A673 (cell line): ENCODE data around the gene LRP1B. TPM values are rescaled to one million over a fixed set of nuclear protein-coding genes. Genes with fewer than 3 reads are reported as not detected.

Experiments used
- BruUV-seq: library from RNA; stranded (reverse); fragments of 400-500 nt; replicated peaks from 2 replicates; lab custom pipeline; 2021; lab: Mats Ljungman, UMichigan
- CTCF ChIA-PET: fragments of 300-600 bp; sonication (Branson Sonifier 250); formaldehyde crosslinking; loops from one replicate; lab custom pipeline; 2022; ENCODE audit warnings: antibody characterized with exemption; lab: Charles Lee
- POLR2A ChIA-PET: fragments of 300-600 bp; sonication (Branson Sonifier 250); formaldehyde crosslinking; loops from one replicate; lab custom pipeline; 2022; ENCODE audit warnings: antibody characterized with exemption; ENCODE audit not compliant: low non-redundant PET; lab: Charles Lee
- DNase-seq: peaks from one replicate; pipeline ENCODE4 v3.0.0-alpha.2; 2015; ENCODE audit warnings: low spot score
- H3K27ac ChIP-seq: fragments of 200-600 bp; sonication (generic); 2 replicates; pipeline ENCODE4 v1.5.1; 2016; ENCODE audit warnings: mixed run types, low read depth, mild to moderate bottlenecking, mixed read lengths, antibody characterized with exemption, low read length; ENCODE audit not compliant: poor library complexity, severe bottlenecking
- H3K27me3 ChIP-seq: fragments of 200-600 bp; sonication (generic); replicated peaks from 2 replicates; pipeline ENCODE4 v1.6.1; 2017; ENCODE audit warnings: mixed run types, low read depth, mild to moderate bottlenecking, mixed read lengths, antibody characterized with exemption, low read length; ENCODE audit not compliant: insufficient read depth, poor library complexity
- H3K36me3 ChIP-seq: fragments of 200-600 bp; sonication (generic); 2 replicates; pipeline ENCODE4 v1.6.1; 2016; ENCODE audit warnings: mixed run types, mild to moderate bottlenecking, mixed read lengths, antibody characterized with exemption, low read length; ENCODE audit not compliant: insufficient read depth, poor library complexity, severe bottlenecking
- H3K4me1 ChIP-seq: fragments of 200-600 bp; sonication (generic); 2 replicates; pipeline ENCODE4 v1.6.1; 2017; ENCODE audit warnings: mixed run types, mild to moderate bottlenecking, mixed read lengths, antibody characterized with exemption, low read length; ENCODE audit not compliant: insufficient read depth, poor library complexity, severe bottlenecking
- H3K4me3 ChIP-seq: fragments of 200-600 bp; sonication (generic); 2 replicates; pipeline ENCODE4 v1.5.1; 2016; ENCODE audit warnings: low read depth, mixed run types, mild to moderate bottlenecking, mixed read lengths, low read length; ENCODE audit not compliant: poor library complexity, severe bottlenecking
- H3K9me3 ChIP-seq: fragments of 200-600 bp; sonication (generic); 2 replicates; pipeline ENCODE4 v1.6.1; 2016; ENCODE audit warnings: mixed run types, low read depth, mild to moderate bottlenecking, mixed read lengths, antibody characterized with exemption, low read length; ENCODE audit not compliant: poor library complexity, severe bottlenecking
- EZH2 ChIP-seq: fragments of 200-600 bp; sonication (generic); IDR thresholded peaks from 2 replicates; pipeline ENCODE4 v1.6.1; 2017; ENCODE audit warnings: borderline replicate concordance, low read depth, mild to moderate bottlenecking, mixed read lengths, antibody characterized with exemption, low read length; ENCODE audit not compliant: poor library complexity, severe bottlenecking
- intact Hi-C: fragments of 100-400 bp; cut with micrococcal nuclease; formaldehyde crosslinking; loops from one replicate; pipeline ENCODE4 v1.10.0; 2022; ENCODE audit not compliant: unreplicated experiment
- total RNA-seq: library from RNA; stranded (reverse); gene quantifications from 2 replicates; pipeline ENCODE4 v1.2.3, GENCODE V29; 2021
- TF ChIP-seq, protein P1 (sequence below): fragments of 300-800, 200-600 bp; sonication (generic); conservative IDR thresholded peaks from 2 replicates; pipeline ENCODE4 v1.5.1; 2017; ENCODE audit warnings: low read depth, mild to moderate bottlenecking, antibody characterized with exemption, low read length, moderate library complexity, mixed read lengths

LRP1B gene
- total RNA-seq, 1 experiment from 2014 or later = 9.9 TPM

DNA sequence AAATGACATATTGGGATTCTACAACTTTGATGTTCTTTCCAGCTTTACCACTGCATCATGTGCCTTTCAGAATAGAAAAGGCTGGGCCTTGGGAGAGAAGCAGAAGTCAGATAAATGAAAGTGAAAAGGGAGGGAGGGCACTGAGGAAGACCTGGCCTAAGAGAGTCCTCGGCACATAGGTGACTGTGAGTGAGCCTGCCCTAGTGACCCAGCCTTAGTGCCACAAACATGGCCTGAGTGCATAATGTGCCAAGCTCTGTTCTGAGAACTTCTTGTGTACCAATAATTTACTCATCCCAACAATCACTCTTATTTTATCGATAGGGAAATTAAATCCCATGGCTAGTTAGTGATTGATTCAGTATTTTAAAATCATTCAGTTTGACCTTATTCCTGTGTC lies 436.6 kb downstream of the LRP1B start:
- DNase-seq = no peak
- intact Hi-C loops = no loop called here
- peaks cover 6% of the 10 kb centered on the region for H3K4me1 ChIP-seq
- TF ChIP-seq, protein P1, sequence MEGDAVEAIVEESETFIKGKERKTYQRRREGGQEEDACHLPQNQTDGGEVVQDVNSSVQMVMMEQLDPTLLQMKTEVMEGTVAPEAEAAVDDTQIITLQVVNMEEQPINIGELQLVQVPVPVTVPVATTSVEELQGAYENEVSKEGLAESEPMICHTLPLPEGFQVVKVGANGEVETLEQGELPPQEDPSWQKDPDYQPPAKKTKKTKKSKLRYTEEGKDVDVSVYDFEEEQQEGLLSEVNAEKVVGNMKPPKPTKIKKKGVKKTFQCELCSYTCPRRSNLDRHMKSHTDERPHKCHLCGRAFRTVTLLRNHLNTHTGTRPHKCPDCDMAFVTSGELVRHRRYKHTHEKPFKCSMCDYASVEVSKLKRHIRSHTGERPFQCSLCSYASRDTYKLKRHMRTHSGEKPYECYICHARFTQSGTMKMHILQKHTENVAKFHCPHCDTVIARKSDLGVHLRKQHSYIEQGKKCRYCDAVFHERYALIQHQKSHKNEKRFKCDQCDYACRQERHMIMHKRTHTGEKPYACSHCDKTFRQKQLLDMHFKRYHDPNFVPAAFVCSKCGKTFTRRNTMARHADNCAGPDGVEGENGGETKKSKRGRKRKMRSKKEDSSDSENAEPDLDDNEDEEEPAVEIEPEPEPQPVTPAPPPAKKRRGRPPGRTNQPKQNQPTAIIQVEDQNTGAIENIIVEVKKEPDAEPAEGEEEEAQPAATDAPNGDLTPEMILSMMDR = no peak
- TF ChIP-seq EZH2 = no peak
- CTCF ChIA-PET = no interaction called here
- no peaks in the 10 kb centered on the region for H3K27me3 ChIP-seq
- POLR2A ChIA-PET = no interaction called here
- no peaks in the 10 kb centered on the region for H3K9me3 ChIP-seq
- BruUV-seq = no TSS peak
- H3K36me3 ChIP-seq = no peaks in the 10 kb centered on the region
- H3K4me3 ChIP-seq = no peak overlapping the region
- no peak overlapping the region for H3K27ac ChIP-seq

DNA sequence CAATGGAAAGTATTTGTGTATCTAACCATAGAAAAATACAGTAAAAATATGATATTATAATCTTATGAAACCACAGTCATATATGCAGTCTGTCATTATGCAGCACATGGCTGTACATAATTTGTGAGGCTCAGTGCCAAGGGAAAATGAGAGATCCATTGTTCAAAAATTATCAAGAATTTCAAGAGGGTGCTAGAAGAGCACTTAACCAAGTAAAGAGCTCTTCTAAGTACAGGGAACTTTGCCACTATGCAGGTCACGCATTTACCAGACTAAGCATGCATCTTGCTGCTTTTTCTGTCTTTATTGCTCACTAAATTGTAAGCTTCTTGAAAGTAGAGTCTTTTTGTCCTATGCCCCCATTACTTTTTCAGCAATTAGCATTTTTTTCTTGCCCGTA lies 438.0 kb downstream of the LRP1B start:
- H3K27me3 ChIP-seq = no peaks in the 10 kb centered on the region
- no peak for TF ChIP-seq EZH2
- TF ChIP-seq, protein P1 = no peak
- peaks cover 6% of the 10 kb centered on the region for H3K4me1 ChIP-seq
- intact Hi-C loops = no loop called here
- no peak for DNase-seq
- no peak overlapping the region for H3K4me3 ChIP-seq
- H3K9me3 ChIP-seq = no peaks in the 10 kb centered on the region
- BruUV-seq = no TSS peak
- POLR2A ChIA-PET = no interaction called here
- CTCF ChIA-PET = no interaction called here
- H3K27ac ChIP-seq = no peak overlapping the region
- H3K36me3 ChIP-seq = no peaks in the 10 kb centered on the region

DNA sequence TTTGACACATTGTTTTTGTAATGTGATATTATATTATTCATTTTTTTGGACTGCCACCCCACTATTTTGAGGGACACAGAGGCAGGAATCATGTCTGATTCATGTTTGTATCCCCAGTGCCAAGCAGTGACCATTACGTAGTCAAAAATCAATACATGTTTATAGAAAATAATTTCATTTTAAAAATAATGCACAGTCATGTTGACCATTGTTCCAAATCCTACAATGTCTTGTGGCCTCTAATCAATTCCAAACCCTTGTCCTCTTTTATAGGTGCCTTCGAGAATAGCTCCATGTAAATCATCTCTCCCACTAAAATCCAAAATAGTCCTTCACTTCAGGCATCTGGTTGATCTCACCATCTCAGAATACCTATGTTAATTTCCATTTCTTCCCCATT lies 454.7 kb downstream of the LRP1B start:
- intact Hi-C loops = no loop called here
- no peak overlapping the region for H3K4me3 ChIP-seq
- no peaks in the 10 kb centered on the region for H3K4me1 ChIP-seq
- no peaks in the 10 kb centered on the region for H3K9me3 ChIP-seq
- no peaks in the 10 kb centered on the region for H3K27me3 ChIP-seq
- no TSS peak for BruUV-seq
- no peak for DNase-seq
- POLR2A ChIA-PET = interaction anchor here (0.6 kb wide), 1 partner anchor 453 kb away, joined by 4 read pairs; no protein-coding TSS in a partner anchor
- no peak overlapping the region for H3K27ac ChIP-seq
- TF ChIP-seq, protein P1 = no peak
- TF ChIP-seq EZH2 = no peak
- CTCF ChIA-PET = no interaction called here
- H3K36me3 ChIP-seq = no peaks in the 10 kb centered on the region
